SK-N-MC (cell line): Measurements from ENCODE around the gene EEF2KMT.
"Not testable (repeated sequence)": the region's sequence is repeated elsewhere in the genome, so short reads cannot be mapped to it uniquely, and the experiment has no call there.

Source experiments
- DNase-seq: peaks from one replicate; pipeline ENCODE4 v3.0.0-alpha.2; 2011; ENCODE audit warnings: low read depth, low spot score
- H3K27ac ChIP-seq: fragments of 200-600 bp; sonication (generic); 2 replicates; pipeline ENCODE4 v1.5.1; 2016; ENCODE audit warnings: mixed run types
- H3K36me3 ChIP-seq: fragments of 200-600 bp; sonication (generic); 2 replicates; pipeline ENCODE4 v1.6.1; 2017; ENCODE audit warnings: antibody characterized with exemption, low read length, mixed read lengths; ENCODE audit not compliant: insufficient read depth
- H3K4me3 ChIP-seq: fragments of 200-600 bp; sonication (generic); 2 replicates; pipeline ENCODE4 v1.5.1; 2016
- H3K9ac ChIP-seq: fragments of 200-600 bp; sonication (generic); 2 replicates; pipeline ENCODE4 v1.8.0; 2017; ENCODE audit warnings: mixed run types, mixed read lengths; ENCODE audit not compliant: insufficient read length
- H3K9me3 ChIP-seq: fragments of 200-600 bp; sonication (generic); 2 replicates; pipeline ENCODE4 v1.6.1; 2017; ENCODE audit warnings: low read depth, mild to moderate bottlenecking, antibody characterized with exemption, low read length, moderate library complexity, mixed read lengths
- EZH2 ChIP-seq: fragments of 200-600 bp; sonication (generic); IDR thresholded peaks from one replicate; pipeline ENCODE4 v1.6.1; 2017; ENCODE audit warnings: antibody characterized with exemption
- FOXP2 ChIP-seq: optimal IDR thresholded peaks from 2 replicates; pipeline ENCODE3; 2011; ENCODE audit warnings: mild to moderate bottlenecking, moderate library complexity; ENCODE audit not compliant: insufficient read depth; ENCODE audit errors: extremely low read length, control extremely low read depth
- POLR2AphosphoS5 ChIP-seq: IDR thresholded peaks from 2 replicates; pipeline ENCODE4 v1.6.1; 2012; ENCODE audit warnings: mild to moderate bottlenecking, low read depth, low read length, borderline replicate concordance

EEF2KMT gene

DNA sequence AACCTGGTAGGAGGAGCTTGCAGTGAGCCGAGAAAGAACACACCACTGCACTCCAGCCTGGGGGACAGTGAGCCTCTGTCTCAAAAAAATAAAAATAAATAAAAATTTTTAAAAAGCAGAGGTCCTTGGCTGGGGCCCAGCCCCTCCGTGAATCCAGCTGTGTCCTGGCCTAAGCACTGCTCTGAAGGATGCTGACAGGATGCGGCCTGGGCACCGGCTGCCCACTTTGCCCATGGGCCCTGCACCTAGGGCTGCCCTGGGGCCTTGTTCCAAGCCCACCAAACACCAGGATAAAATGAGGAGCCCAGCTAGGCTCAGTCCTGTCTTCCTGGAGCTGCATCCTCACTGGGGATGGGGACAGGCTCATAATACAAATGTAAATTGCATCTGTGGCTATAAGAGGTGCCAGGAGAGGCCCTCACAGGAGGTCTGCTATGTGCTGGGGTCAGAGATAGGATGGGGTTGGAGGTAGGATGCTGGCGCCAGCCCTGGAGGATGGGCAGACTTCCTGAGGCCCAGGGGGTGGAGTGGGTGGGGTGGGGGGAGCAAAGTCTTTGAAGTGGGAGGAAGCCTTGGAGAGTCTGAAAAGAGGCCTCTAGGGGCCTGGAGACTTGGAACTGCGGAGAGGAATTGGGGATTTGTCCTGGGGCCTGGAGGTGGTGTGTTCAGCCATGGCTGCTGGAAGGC is 38.1 kb downstream of the EEF2KMT start:
- Histone ChIP-seq H3K9me3 (no peaks in the 10 kb centered on the region), H3K27ac (no peak overlapping the region), H3K9ac (no peak overlapping the region), H3K4me3 (no peak overlapping the region), H3K36me3 (no peaks in the 10 kb centered on the region)
- DNase-seq: no peak
- no peak for TF ChIP-seq POLR2AphosphoS5
- TF ChIP-seq EZH2: no peak
- TF ChIP-seq FOXP2: no peak

- no peaks in the 10 kb centered on the region for H3K9me3 ChIP-seq
- no peak overlapping the region for H3K4me3 ChIP-seq
- no peaks in the 10 kb centered on the region for H3K36me3 ChIP-seq
- no peak overlapping the region for H3K9ac ChIP-seq
- no peak for DNase-seq
- no peak overlapping the region for H3K27ac ChIP-seq
- TF ChIP-seq EZH2 (no peak), FOXP2 (no peak), POLR2AphosphoS5 (no peak)
Observed at GRCh38 chr16:5058476-5058875, 39.1 kb downstream of the EEF2KMT start.

- Histone ChIP-seq H3K9ac (no peak overlapping the region), H3K36me3 (no peaks in the 10 kb centered on the region), H3K27ac (no peak overlapping the region), H3K4me3 (no peak overlapping the region), H3K9me3 (no peaks in the 10 kb centered on the region)
- TF ChIP-seq EZH2: no peak
- TF ChIP-seq FOXP2: no peak
- TF ChIP-seq POLR2AphosphoS5: no peak
- no peak for DNase-seq
Observed at GRCh38 chr16:5056352-5056751, 41.2 kb downstream of the EEF2KMT start.

- TF ChIP-seq EZH2 (no peak), FOXP2 (no peak), POLR2AphosphoS5 (no peak)
- DNase-seq: no peak
Observed at GRCh38 chr16:5054876-5055865, 42.4 kb downstream of the EEF2KMT start.

GRCh38 chr16:5046914-5047313 is 50.7 kb downstream of the EEF2KMT start:
- no peak overlapping the region for H3K4me3 ChIP-seq
- no peak for DNase-seq
- TF ChIP-seq FOXP2: no peak

More at GRCh38 chr16:5054876-5055865, 42.4 kb downstream of the EEF2KMT start:
- H3K9me3 ChIP-seq: no peaks in the 10 kb centered on the region
- H3K4me3 ChIP-seq: no peak overlapping the region
- no peak overlapping the region for H3K27ac ChIP-seq
- H3K9ac ChIP-seq: no peak overlapping the region
- H3K36me3 ChIP-seq: no peaks in the 10 kb centered on the region

GRCh38 chr16:5045499-5046115 is 52.0 kb downstream of the EEF2KMT start:
- Histone ChIP-seq H3K36me3 (no peaks in the 10 kb centered on the region), H3K4me3 (no peak overlapping the region), H3K9ac (no peak overlapping the region), H3K9me3 (no peaks in the 10 kb centered on the region), H3K27ac (no peak overlapping the region)
- DNase-seq: no peak
- TF ChIP-seq FOXP2 (no peak), EZH2 (no peak), POLR2AphosphoS5 (no peak)

More at GRCh38 chr16:5046914-5047313, 50.7 kb downstream of the EEF2KMT start:
- Histone ChIP-seq H3K27ac (no peak overlapping the region), H3K36me3 (no peaks in the 10 kb centered on the region), H3K9ac (no peak overlapping the region), H3K9me3 (no peaks in the 10 kb centered on the region)

- not testable (repeated sequence) for H3K36me3 ChIP-seq, H3K9ac ChIP-seq, H3K27ac ChIP-seq, DNase-seq, H3K4me3 ChIP-seq, H3K9me3 ChIP-seq
Observed at GRCh38 chr16:5044581-5044980, 53.0 kb downstream of the EEF2KMT start.

- H3K27ac ChIP-seq: no peak overlapping the region
- H3K36me3 ChIP-seq: no peaks in the 10 kb centered on the region
- no peak for DNase-seq
- H3K9ac ChIP-seq: no peak overlapping the region
- TF ChIP-seq EZH2: no peak
- no peak for TF ChIP-seq FOXP2
- no peak for TF ChIP-seq POLR2AphosphoS5
- no peak overlapping the region for H3K4me3 ChIP-seq
- no peaks in the 10 kb centered on the region for H3K9me3 ChIP-seq
Observed at GRCh38 chr16:5044011-5044540, 53.5 kb downstream of the EEF2KMT start.
